ENCODE data around the gene BTNL9.

DNA sequence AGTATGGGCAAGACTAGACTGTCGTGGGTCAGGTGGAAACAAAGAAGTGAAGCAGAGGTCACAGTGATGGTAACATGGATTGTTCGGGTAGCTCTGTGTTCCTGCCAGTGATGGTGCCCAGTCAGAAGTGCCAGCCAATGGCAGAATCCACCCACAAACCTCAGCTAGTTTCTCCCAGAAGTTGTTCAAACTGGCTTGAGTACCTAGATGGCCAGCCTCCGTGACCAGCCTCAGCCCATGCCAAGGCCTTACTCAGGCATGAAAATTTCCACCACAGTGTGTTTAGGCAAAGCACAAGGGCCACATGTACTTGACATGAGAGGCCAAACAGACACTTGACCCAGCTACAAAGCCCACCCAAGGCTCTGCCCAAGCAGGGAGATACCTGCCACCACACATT lies 19.4 kb upstream of the BTNL9 start:
- no peak for TF ChIP-seq CTCF (IDR thresholded peaks at IDR 0.05)
- no peak for TF ChIP-seq POLR2A (IDR thresholded peaks at IDR 0.05)
